Left ventricle myocardium superior (tissue), 1 donor: Measurements from ENCODE around the gene AUTS2. TPM values are rescaled to one million over a fixed set of nuclear protein-coding genes. Genes with fewer than 3 reads are reported as not detected.

ENCODE experiments used
- ATAC-seq: fragments of 200-7000 bp; cut with Tn5 transposase; one replicate; pipeline ENCODE4 v1.9.1; 2020; ENCODE audit warnings: mild to moderate bottlenecking, moderate library complexity
- DNase-seq: peaks from one replicate; pipeline ENCODE4 v3.0.0-alpha.2; 2020
- intact Hi-C: fragments of 100-400 bp; cut with micrococcal nuclease; formaldehyde crosslinking; loops from one replicate; pipeline ENCODE4 v1.11.0; 2022
- total RNA-seq: library from RNA; stranded (reverse); fragmentation: NEBNext Ultra II Directional; extraction: Animal tissue kit (Norgen Biotek cat#: 25700); gene quantifications from one replicate; pipeline ENCODE4 v1.2.1, GENCODE V29; 2021
- donor health status: DM: no; HTN: yes; CAD: no; lungs with severe emphysema.

Gene AUTS2
- total RNA-seq, 1 donor from 2014 or later, result 7.9 TPM

DNA sequence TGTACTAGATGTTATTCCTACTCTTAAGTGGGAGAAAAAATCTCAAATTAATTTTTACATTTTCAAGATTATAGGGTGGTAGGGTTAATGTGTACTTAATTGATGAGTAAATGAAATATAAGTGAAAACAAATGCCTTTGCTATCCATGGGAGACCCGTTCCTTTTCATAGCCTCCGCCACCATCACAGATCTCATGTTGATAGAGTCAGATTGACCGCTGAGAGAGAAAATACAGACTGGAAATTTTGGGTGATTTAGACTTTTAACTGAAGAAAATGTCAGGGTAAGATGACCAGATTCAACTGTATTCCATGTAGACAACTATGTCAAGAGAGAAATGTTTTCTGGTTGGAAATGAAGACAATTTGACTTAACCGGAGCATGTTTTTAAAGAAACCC is 446.2 kb downstream of the AUTS2 start:
- intact Hi-C loops, result no loop called here
- ATAC-seq (no peak), DNase-seq (no peak)

DNA sequence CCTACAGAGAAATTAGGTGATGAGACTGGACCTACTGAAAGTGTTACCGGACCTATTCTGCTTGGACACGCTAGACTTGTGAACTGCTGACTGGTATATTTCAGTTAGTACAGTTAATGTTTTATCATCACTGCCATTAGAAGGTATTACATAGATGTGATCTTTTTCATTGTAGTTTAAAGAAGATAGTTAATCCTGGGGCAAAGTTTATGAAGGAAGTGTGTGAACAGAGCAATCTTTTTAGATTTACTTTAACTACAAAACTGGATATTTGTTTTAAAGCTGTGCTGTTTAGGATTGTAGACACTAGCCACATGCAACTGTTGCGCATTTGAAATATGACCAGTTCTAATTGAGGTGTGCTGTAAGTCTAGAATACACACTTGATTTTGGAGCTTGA is 446.7 kb downstream of the AUTS2 start:
- intact Hi-C loops, result no loop called here
- no peak for ATAC-seq

DNA sequence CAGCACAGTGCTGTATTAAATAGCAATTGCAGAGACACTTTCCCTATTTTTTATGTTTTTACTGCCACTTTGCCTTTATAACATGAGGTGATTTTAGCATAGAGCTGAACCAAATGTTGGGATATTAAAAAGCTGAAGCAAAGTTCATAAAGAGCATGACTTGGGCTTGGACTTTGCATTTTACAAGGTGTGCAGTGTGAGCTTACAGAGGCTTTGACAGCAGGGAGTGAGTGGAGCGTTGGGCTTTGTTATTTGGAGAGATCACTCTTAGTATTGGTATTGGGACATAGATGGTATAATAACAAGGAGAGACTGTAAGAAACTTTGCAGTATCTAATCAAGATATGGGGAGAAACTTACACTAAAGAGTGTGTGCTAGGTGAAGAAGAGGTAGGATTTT is 449.1 kb downstream of the AUTS2 start:
- DNase-seq (no peak), ATAC-seq (no peak)
- intact Hi-C loops, result no loop called here

More for the DNA sequence above, 446.7 kb downstream of the AUTS2 start:
- no peak for DNase-seq

DNA sequence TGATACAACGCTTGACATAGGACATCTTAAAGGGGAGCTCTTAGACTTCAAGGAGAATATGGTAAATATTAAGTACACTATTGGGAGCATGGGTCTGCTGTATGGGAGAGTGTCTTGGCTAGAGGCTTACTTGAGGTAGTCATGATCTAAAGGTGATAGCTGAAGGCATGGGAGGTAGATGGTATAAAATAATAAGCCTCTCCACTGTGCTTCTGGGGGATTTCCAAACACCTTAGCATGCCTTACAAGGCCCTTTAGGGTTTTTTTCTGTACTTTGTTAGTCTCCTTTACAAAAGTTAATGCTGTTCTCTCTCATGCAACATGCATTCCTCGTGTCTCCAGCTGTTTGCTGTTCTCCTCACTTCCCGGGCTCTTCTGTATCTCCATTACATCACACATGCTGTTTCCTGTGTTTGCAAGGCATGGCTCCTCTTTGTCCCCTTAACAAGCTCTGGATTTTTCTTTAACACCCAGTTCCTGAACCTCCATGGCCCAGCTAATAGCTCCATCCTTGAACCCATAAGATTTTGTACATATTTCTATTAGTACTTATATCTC is 449.7 kb downstream of the AUTS2 start:
- DNase-seq, result no peak
- intact Hi-C loops, result no loop called here
- ATAC-seq, result no peak

DNA sequence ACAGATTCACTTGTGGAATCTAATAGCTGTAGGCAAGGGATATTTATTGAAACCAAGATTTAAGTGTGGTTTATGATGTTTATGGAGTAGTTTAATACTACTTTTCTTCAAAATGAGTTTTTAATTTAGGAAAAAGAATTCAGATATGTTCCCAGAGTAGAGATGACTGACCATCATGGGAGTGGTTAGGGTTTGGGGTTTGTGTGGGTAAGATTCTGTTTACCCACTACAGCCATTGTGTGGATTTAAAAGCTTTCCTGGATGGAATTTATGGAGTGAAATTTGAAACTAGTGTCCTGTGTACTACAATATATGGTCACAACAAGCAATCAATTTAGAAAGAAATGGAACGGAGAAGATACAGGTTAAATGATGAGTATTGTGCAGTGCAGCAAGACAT is 453.5 kb downstream of the AUTS2 start:
- intact Hi-C loops, result no loop called here
- DNase-seq, result no peak

DNA sequence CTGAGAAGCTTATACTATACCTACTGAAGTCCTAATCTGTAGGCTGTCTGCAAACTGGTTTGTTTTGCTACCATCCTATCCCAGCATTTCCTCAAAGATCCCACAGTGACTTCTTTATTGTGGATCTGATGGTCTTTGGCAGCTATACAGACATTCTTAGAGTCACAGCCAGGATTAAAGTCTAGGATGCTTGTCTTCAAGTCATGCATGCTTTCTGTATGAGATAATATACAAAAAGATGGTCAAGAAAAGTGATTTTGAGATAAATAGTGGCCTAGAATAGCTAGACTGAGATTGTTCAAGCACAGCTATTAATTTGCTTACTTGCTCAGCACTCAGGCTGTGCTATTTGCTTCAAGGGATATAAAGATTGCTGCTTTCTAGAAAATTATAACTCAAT is 454.4 kb downstream of the AUTS2 start:
- intact Hi-C loops, result no loop called here
- no peak for DNase-seq
- ATAC-seq, result no peak

More for the DNA sequence above, 453.5 kb downstream of the AUTS2 start:
- ATAC-seq, result no peak

DNA sequence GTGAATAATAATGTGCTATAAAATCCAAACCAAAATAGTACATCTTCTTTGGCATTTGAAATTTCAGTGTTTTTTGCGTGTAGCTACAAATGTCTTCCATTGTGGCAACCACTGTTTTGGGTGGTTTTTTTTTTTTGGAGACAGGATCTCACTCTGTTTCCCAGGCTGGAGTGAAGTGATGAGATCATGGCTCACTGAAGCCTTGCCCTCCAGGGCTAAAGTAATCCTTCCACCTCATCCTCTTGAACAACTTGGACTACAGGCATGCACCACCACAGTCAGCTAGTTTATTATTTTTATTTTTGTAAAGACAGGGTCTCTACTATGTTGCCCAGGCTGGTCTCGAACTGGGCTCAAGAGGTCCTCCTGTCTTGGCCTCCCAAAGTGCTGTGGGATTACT is 455.1 kb downstream of the AUTS2 start:
- ATAC-seq, result no peak
- no peak for DNase-seq
- intact Hi-C loops, result no loop called here

DNA sequence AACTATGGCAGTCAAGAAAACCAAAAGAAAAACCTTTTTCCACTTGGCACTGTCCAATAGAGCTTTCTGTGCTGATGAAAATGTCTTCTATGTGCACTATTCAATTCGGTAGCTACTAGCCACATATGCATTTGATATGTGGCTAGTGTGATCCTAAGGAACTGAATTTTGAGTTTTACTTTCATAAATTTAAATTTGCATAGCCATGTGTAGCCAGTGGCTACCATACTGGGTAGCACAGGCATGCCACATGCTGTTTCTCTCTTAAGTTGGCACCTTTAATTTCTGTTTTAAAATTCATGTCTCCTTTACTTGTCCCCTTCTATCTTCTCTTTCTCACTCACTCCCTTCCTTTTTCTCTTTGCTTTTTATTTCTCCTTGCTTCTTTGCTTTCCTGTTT is 455.7 kb downstream of the AUTS2 start:
- intact Hi-C loops, result no loop called here
- DNase-seq, result no peak
- no peak for ATAC-seq

DNA sequence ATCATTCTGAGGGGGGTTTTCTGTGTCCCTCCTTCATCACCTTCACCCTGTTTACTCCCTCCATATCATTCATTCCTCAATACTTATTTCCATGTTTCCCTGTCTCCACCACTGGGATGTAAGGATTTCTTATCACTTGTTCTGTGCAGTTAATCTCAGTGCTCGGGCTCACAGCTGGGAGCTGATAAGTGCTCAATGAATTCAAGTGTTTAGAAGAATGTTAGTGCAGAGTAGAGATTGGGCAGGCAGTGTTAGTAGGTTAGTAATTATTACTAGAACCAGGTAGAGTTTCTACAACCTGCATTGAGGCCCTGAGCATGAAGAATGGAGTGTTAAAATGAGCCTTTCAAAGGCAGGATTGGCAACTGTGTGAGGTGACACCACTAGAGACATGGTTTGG is 458.1 kb downstream of the AUTS2 start:
- ATAC-seq (no peak), DNase-seq (no peak)
- intact Hi-C loops, result no loop called here

DNA sequence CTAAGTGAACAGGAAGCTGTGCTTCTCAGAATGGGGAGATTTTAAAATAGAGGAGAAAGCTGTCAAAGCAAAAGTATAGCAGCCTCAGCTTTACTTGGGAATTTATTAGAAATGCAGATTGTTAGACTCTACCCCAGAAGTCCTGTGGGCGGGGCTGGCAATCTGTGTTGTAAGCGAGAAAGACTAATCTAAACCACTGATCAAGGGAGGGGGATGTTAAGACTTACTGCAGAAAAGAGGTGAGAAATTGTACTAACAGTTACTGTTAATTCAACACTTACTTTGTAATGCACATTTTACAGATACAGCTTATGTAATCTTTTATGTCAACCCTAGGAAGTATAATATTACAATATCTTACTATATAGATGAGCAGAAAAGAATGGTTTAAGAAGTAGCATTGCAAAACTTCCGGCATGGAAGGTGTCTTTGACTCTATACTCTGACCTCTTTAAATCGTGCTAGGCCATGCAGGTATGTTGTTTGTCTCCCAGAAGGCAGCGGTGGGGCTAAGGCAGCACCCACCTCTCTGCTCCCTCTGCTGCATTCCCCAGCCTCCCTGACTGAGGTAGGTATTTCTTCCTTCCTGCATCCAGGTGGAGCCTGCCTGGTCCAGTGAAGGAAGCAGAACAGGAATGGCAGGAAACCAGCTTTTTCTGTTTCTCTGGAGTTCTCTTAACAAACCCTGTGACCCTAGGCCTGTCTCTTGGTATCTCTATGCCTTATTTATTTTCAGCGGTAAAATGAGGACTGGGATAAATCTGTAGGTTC is 462.2 kb downstream of the AUTS2 start:
- intact Hi-C loops, result no loop called here
- DNase-seq, result no peak
- no peak for ATAC-seq

DNA sequence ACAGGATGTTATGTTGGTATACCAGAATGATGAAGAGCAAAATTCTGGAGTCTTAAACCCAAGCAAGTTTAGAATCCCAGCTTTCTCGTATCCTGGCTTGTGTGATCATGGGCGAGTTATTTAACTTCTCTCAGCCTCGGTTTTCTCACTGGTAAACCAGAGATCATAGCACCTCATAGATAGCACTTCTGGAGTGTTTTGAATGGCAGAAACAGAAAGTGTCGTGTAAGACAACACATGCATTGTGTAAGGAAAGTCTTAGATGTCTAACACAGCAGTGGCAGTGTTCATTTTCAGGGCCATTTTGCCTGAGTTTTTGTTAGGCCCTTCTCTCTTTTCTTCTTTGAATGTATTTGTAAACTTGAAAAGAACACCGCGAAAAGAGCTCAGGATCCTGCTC is 465.1 kb downstream of the AUTS2 start:
- intact Hi-C loops, result no loop called here
- DNase-seq, result no peak
- ATAC-seq, result no peak

DNA sequence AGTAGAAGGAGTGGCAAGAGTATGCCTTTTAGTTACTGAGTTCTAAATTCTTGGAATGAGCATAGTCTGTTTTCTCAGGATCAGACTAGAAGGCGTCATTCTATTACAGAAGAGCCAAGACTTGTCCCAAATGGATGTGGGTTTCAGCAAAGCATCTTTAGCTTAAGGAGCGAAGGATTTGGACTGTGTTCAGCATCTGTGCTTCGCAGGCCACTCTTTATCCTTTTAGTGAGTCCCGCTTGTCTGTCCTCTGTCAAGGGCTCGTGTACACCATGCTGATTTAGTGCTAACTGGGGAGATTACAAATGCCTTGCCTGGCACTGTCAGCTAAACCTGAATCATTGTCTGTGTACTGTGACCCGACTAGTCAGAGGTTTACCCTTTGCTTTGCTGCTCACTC is 465.7 kb downstream of the AUTS2 start:
- no peak for DNase-seq
- peak; percentile 90 for ATAC-seq
- intact Hi-C loops, result no loop called here

DNA sequence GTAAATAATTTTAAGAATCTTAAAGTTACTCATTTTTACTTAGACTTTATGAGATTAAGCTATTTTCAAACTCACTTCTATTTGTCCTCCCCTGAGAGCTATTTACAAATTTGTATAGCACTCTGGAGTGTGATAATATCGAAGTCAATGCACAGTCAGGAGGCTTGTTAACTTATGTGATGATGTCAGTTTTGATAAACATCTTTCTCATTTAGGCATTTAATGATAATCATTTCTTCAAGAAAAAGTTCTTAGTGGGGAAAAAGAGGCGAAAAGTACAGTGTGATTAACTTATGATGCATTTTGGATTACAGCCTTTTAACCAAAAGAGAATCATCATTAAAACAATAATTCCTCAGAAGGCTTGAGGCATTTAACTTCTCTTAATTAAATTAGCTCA is 468.6 kb downstream of the AUTS2 start:
- ATAC-seq (no peak), DNase-seq (no peak)
- intact Hi-C loops, result no loop called here

DNA sequence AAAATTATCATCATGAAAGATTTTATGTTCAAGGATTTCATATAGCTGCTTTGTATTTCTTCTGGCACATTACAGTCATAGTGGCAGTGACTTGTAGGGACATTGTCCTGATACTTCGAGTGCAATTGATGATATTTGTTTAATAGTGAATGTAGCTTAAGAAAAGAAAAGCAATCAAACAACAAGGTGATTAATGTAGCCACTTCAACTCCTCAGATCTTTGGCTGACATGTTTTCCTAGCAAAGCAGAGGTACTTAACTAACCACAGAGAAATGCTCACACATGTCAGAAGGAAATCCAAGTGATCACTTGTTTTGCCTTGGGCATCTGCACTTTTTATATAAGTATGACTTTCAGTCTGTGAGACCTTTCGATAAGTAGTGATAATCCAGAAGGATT is 470.3 kb downstream of the AUTS2 start:
- DNase-seq, result no peak
- intact Hi-C loops, result no loop called here
- ATAC-seq, result no peak

DNA sequence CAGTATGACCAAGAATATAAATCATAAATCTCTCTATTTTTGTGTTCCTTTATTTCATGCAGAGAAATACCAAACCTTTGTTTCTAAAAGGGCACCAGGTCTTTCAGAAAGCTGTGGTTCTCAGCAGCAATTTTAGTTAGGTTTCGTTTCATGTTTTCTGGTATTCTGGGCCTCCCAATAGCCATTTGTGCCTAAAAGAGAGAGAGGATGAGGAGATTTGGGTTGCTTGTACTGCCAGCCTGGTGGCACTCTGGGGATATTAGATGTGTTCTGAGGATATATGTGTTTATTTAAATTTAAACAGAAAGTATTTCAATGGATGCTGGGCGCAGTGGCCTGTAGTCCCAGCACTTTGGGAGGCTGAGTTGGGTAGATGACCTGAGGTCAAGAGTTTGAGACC is 471.7 kb downstream of the AUTS2 start:
- DNase-seq (no peak), ATAC-seq (no peak)
- intact Hi-C loops, result no loop called here

DNA sequence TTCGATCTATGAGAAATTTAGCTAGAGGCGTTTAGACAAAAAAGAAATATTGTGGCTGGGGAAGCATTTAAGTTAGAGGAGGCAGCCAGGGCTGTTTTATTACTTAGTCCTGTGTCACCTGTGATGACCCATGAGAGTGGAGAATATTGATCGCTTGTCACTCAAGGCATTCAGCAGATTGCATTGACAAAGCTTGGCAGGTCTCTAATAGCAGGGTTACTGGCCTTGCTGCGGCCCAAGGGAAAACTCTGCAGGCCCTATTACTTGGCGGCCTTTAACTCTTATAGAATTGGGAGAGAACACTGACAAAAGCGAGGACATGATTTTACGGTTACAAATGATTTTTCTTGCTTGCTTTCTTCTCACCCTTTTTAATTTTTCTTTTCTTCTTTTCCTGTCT is 473.5 kb downstream of the AUTS2 start:
- DNase-seq, result no peak
- no peak for ATAC-seq
- intact Hi-C loops, result no loop called here

DNA sequence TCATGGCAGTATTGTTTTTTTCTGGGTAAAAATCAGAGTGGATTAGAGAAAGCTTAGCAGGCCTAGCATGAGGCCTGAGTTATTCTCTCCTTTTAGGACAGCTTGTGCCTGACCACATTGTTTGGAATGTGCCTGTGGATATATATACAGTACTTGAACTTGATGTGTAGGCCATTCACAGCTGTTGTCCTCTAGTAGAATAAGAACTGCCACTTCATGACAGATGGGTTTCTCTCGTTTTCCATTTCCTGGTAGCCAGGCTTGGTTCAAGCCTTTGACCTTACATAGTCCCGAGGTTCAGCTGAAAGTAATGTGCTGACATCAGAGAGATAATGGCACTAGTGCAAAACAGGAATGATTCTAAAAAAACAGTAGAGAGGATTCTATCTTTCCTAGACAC is 473.9 kb downstream of the AUTS2 start:
- DNase-seq (no peak), ATAC-seq (peak; percentile 94)
- intact Hi-C loops, result no loop called here

DNA sequence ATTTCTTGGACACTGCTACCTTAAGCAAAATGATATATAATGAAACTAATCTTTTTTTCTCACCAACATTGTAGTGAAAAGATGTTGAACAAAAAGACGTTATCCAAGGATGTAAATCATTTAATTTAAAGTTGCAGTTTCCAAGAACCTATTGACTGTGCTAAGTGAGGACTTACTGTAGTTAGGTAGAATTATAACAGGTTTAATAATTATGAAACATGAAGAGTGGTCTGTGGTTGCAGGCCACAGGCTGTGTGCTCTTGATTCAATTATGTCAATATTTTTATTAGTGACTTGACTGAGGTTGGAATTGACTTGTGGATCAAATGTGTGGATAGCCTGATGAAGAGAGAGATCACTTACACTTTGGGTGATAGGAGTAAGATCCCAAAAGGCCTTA is 478.1 kb downstream of the AUTS2 start:
- intact Hi-C loops, result no loop called here

DNA sequence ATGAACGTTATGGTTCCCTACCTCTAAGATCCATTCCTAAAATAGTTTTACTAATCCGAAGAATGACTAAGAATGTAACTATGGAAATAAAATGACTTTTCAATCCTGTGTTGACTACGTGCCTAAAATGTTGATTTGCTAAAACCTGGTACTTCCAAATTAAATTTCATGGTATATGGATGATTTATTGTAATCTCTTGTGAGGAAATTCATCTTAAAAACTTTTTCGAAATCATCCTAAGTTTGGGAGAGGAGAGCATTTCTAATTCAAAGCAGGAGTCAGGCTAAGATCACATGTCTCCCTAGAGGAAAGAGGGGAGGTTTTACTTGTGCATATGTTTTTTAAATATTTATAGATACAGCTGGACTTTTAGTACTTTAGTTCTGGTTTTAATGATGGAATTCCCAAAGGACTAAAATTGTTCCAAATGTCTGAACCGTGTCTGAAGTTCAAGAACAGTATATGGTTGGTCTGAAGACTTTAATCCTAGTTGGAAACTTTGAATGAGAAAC is 483.9 kb downstream of the AUTS2 start:
- DNase-seq (no peak), ATAC-seq (peak; percentile 42)
- intact Hi-C loops, result no loop called here

More for the DNA sequence above, 478.1 kb downstream of the AUTS2 start:
- no peak for DNase-seq
- ATAC-seq, result no peak

DNA sequence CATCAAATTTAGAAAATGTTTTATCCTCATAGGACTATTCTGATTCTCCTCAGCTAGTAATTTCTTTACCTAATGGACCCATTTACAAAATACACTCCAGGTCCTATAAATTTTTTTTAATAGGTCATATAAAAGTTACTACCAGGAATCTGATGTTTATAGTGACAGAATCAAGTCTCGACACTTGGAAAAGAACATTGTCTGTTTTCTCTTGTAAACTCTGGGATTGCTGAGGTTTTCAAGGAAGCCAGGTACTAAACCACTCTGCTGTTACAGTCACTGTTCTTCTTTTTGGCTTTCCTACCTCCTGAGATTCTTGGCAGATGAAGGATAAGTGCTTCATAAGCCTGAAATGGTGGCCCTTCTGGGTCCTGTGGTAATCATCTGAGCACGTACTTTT is 493.1 kb downstream of the AUTS2 start:
- ATAC-seq (no peak), DNase-seq (no peak)
- intact Hi-C loops, result no loop called here
